Activated naive CD8-positive, alpha-beta T cell treated with anti-CD3 and anti-CD28 coated beads, Interleukin-2, amount 10 ng/mL, durations not matched to agents 7 days and 5 days (primary cell): ENCODE results near the gene ARL5C. TPM values are rescaled to one million over a fixed set of nuclear protein-coding genes. Genes with fewer than 3 reads are reported as not detected.
A peak's percentile ranks its signal among the peaks of the same experiment; 100 is the strongest.

Experiments
- ATAC-seq: fragments of 150-1000 bp; cut with Tn5 transposase; one replicate; pipeline ENCODE4 v1.10.0; 2021; ENCODE audit warnings: low read depth, moderate library complexity
- POLR2A ChIA-PET: fragments of 350-600 bp; sonication (Branson Sonifier 250); formaldehyde crosslinking; loops from one replicate; lab custom pipeline; 2021; ENCODE audit warnings: antibody characterized with exemption; lab: Charles Lee
- DNase-seq: peaks from one replicate; pipeline ENCODE4 v3.0.0; 2021
- H3K27ac Mint-ChIP-seq: one replicate; pipeline ENCODE4 v1.8.0; 2022; ENCODE audit warnings: mild to moderate bottlenecking, mixed read lengths
- H3K27me3 Mint-ChIP-seq: one replicate; pipeline ENCODE4 v1.8.0; 2022; ENCODE audit warnings: mild to moderate bottlenecking, moderate library complexity, mixed read lengths
- H3K36me3 Mint-ChIP-seq: one replicate; pipeline ENCODE4 v1.8.0; 2021; ENCODE audit warnings: mild to moderate bottlenecking, mixed read lengths
- H3K4me1 Mint-ChIP-seq: one replicate; pipeline ENCODE4 v1.8.0; 2021; ENCODE audit warnings: mixed read lengths
- H3K4me3 Mint-ChIP-seq: one replicate; pipeline ENCODE4 v1.8.0; 2022; ENCODE audit warnings: mild to moderate bottlenecking, moderate library complexity, mixed read lengths
- H3K9me3 Mint-ChIP-seq: one replicate; pipeline ENCODE4 v1.8.0; 2021; ENCODE audit warnings: mixed read lengths
- total RNA-seq, 2 experiments: library from RNA; stranded (reverse); gene quantifications; one replicate each; pipeline ENCODE4 v1.2.3, GENCODE V29; 2021

ARL5C gene, protein sequence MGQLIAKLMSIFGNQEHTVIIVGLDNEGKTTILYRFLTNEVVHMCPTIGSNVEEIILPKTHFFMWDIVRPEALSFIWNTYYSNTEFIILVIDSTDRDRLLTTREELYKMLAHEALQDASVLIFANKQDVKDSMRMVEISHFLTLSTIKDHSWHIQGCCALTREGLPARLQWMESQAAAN
- total RNA-seq = under 1 TPM in 1 of 2 experiments, not detected in 1; 0.11 TPM

GRCh38 chr17:39165841-39166349 is at the start of gene ARL5C:
Gene ARL5C, minus strand, starts transcription at chr17:39166161. Its CDS starts 401 bp downstream, at chr17:39165760.
- Mint-ChIP-seq H3K9me3 (peaks cover 3% of the 10 kb centered on the region), H3K27ac (peak within 1 kb of the TSS; percentile 52), H3K36me3 (no peaks in the 10 kb centered on the region), H3K4me1 (peaks cover 32% of the 10 kb centered on the region), H3K27me3 (peaks cover 38% of the 10 kb centered on the region), H3K4me3 (peak within 1 kb of the TSS; percentile 89)
- ATAC-seq = no peak
- DNase-seq = no peak
- POLR2A ChIA-PET = interaction anchor here (1.0 to 3.2 kb wide), 5 partner anchors 9 to 71 kb away, joined by 3 to 26 read pairs (median 8); partner anchors contain the start of genes PLXDC1 and RPL19

DNA sequence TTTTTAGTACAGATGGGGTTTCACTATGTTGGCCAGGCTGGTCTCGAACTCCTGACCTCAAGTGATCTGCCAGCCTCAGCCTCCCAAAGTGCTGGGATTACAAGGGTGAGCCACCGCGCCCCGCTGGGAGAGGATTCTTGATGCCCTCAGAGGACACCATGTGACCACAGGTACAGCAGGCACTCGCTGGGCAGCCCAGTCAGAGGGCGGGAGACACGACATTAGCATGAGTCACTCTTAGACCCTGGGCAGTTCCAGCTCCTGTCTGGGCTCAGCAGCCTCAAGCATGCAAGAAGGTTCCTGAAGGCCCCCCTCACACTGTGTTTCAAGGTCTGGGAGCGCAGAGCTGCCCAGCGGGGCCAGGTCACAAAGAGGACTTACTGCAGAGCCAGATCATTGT is 47.9 kb upstream of the ARL5C start:
- no peak for ATAC-seq
- no peak for DNase-seq
- H3K27me3 Mint-ChIP-seq = peaks cover 34% of the 10 kb centered on the region
- H3K36me3 Mint-ChIP-seq = no peaks in the 10 kb centered on the region
- POLR2A ChIA-PET = no interaction called here
- H3K4me1 Mint-ChIP-seq = peaks cover 5% of the 10 kb centered on the region
- no peak overlapping the region for H3K4me3 Mint-ChIP-seq
- H3K27ac Mint-ChIP-seq = peak overlapping the region; percentile 16
- H3K9me3 Mint-ChIP-seq = no peaks in the 10 kb centered on the region

GRCh38 chr17:39212841-39213480 is 47.0 kb upstream of the ARL5C start:
- Mint-ChIP-seq H3K27ac (no peak overlapping the region), H3K36me3 (no peaks in the 10 kb centered on the region), H3K4me1 (peaks cover 5% of the 10 kb centered on the region), H3K9me3 (no peaks in the 10 kb centered on the region), H3K27me3 (peaks cover 27% of the 10 kb centered on the region), H3K4me3 (no peak overlapping the region)
- no peak for DNase-seq
- POLR2A ChIA-PET = no interaction called here
- no peak for ATAC-seq

DNA sequence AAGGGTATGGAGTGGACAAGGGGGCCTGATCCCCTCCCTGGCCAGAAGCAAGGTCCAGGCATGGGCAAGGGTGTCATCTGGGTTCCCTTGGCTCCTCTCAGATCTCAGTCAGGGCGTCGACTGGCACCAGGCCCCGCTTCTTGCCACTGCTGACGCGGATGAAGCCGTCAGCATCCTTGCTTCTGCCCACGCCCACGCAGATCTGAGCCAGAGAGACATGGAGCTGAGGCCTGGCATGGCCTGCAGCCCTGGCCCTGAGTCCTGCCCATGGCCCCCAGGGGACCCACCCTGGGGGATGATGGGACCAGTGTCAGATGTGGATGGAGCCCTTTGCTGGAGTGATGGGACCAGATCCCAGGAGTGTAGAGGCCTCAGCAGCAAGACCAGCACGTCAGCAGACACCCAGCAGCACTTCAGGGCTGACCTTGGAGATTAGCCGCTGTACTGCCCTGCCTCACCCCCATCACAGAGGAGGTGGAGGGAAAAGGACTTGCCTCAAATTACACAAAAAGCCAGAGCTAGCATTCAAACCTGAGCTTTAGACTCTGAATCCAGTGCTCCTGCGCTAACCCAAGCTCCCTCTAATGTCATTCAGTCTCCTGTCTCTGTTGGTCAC is 46.3 kb upstream of the ARL5C start:
- H3K36me3 Mint-ChIP-seq = no peaks in the 10 kb centered on the region
- ATAC-seq = no peak
- no peak overlapping the region for H3K4me3 Mint-ChIP-seq
- H3K4me1 Mint-ChIP-seq = peaks cover 5% of the 10 kb centered on the region
- peaks cover 23% of the 10 kb centered on the region for H3K27me3 Mint-ChIP-seq
- H3K9me3 Mint-ChIP-seq = no peaks in the 10 kb centered on the region
- POLR2A ChIA-PET = no interaction called here
- H3K27ac Mint-ChIP-seq = no peak overlapping the region
- DNase-seq = no peak

GRCh38 chr17:39210093-39210434 is 44.1 kb upstream of the ARL5C start:
- peak overlapping the region; percentile 52 for H3K4me3 Mint-ChIP-seq
- peaks cover 3% of the 10 kb centered on the region for H3K27me3 Mint-ChIP-seq
- POLR2A ChIA-PET = interaction anchor here (0.7 to 2.3 kb wide), 5 partner anchors 10 to 252 kb away, joined by 3 to 14 read pairs (median 5); partner anchors contain the start of genes CDK12, MED1 and RPL19
- no peaks in the 10 kb centered on the region for H3K36me3 Mint-ChIP-seq
- ATAC-seq (no peak), DNase-seq (no peak)
- H3K9me3 Mint-ChIP-seq = no peaks in the 10 kb centered on the region
- H3K27ac Mint-ChIP-seq = peak overlapping the region; percentile 58
- peaks cover 10% of the 10 kb centered on the region for H3K4me1 Mint-ChIP-seq

DNA sequence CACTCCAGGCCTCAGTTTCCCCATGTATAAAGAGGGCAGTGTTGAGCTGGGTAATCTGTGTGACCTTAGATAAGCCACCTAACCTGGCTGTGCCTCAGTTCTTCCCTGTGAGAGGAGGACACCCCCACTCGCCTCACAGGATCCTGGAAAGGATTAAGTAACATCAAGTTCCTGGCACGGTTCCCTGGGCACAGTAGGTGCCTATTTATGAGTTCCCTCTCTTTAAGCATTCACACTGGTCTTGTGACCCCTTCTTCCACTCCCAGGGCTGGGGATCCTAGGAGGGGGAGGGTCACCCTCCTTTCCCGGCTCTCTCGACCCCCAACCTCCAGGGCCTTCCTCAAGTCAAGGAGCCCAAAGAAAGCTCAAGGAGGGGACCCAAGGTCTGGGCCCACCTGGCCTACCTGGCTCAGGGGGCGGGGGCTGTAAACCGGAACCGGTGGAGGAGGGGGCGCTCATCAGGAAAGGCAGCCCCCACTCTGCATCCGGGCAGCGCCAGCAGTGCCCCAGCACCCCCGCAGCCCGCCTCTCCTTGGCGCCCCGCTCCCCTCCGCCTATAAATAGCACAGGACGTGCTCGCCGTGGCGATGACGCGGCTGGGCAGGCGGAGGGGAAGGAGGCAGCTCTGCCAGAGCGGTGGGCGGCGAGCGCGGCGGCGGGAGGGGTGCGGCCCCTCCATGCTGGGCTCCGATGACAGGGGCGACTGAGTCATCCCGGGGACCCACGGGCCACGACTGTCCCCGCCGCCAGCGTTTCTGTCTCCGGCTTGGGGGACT is 43.5 kb upstream of the ARL5C start:
- H3K4me3 Mint-ChIP-seq = peak overlapping the region; percentile 52
- peaks cover 3% of the 10 kb centered on the region for H3K27me3 Mint-ChIP-seq
- H3K4me1 Mint-ChIP-seq = peaks cover 10% of the 10 kb centered on the region
- POLR2A ChIA-PET = interaction anchor here (0.6 to 2.3 kb wide), 8 partner anchors 10 to 252 kb away, joined by 3 to 14 read pairs (median 4); partner anchors contain the start of genes CDK12, MED1 and RPL19
- DNase-seq (peak; percentile 79), ATAC-seq (peak; percentile 71)
- peak overlapping the region; percentile 63 for H3K27ac Mint-ChIP-seq
- H3K36me3 Mint-ChIP-seq = peaks cover 5% of the 10 kb centered on the region
- no peaks in the 10 kb centered on the region for H3K9me3 Mint-ChIP-seq

DNA sequence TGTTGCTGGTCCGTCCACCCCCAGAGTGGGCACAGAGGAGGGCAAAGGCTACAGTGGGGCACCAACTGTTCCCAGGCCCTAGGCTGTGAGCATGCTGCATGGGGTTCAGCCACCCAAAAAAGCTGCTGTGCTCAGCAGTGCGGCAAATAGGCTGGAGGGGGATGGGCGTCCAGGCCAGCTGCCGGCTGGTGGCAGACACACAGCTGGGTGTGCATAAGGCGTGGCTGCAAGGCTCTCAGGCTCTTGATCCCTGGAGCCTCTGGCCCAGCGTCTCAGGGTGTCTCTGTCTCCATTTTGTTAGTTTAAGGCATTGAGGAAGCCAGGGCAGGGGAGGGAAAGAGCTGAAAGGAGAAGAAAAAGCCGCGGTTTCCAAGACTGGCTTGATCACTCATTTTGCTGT is 42.9 kb upstream of the ARL5C start:
- Mint-ChIP-seq H3K4me3 (peak overlapping the region; percentile 52), H3K36me3 (peaks cover 9% of the 10 kb centered on the region), H3K27me3 (peaks cover 3% of the 10 kb centered on the region), H3K27ac (peak overlapping the region; percentile 6), H3K9me3 (no peaks in the 10 kb centered on the region), H3K4me1 (peaks cover 10% of the 10 kb centered on the region)
- no peak for DNase-seq
- no peak for ATAC-seq
- POLR2A ChIA-PET = interaction anchor here (0.6 to 2.3 kb wide), 9 partner anchors 9 to 253 kb away, joined by 3 to 14 read pairs (median 5); partner anchors contain the start of genes CDK12 and RPL19

GRCh38 chr17:39208136-39208535 is 42.2 kb upstream of the ARL5C start:
- no peaks in the 10 kb centered on the region for H3K9me3 Mint-ChIP-seq
- H3K27me3 Mint-ChIP-seq = peaks cover 3% of the 10 kb centered on the region
- ATAC-seq (peak; percentile 12), DNase-seq (no peak)
- H3K36me3 Mint-ChIP-seq = peaks cover 12% of the 10 kb centered on the region
- H3K27ac Mint-ChIP-seq = no peak overlapping the region
- H3K4me1 Mint-ChIP-seq = peaks cover 14% of the 10 kb centered on the region
- H3K4me3 Mint-ChIP-seq = no peak overlapping the region
- POLR2A ChIA-PET = interaction anchor here (0.6 to 2.3 kb wide), 5 partner anchors 8 to 105 kb away, joined by 3 to 14 read pairs (median 5); partner anchors contain the start of gene RPL19

- Mint-ChIP-seq H3K4me3 (no peak overlapping the region), H3K27me3 (peaks cover under 1% of the 10 kb centered on the region), H3K9me3 (no peaks in the 10 kb centered on the region), H3K4me1 (peaks cover 31% of the 10 kb centered on the region), H3K27ac (no peak overlapping the region), H3K36me3 (peaks cover 34% of the 10 kb centered on the region)
- ATAC-seq (no peak), DNase-seq (no peak)
- POLR2A ChIA-PET = no interaction called here
These were observed 39.2 kb upstream of the ARL5C start for GRCh38 chr17:39205112-39205526.

GRCh38 chr17:39204245-39204644 is 38.3 kb upstream of the ARL5C start:
- H3K4me3 Mint-ChIP-seq = no peak overlapping the region
- POLR2A ChIA-PET = interaction anchor here (0.8 to 1.0 kb wide), 2 partner anchors 34 to 40 kb away, joined by 3 to 4 read pairs; no protein-coding TSS in a partner anchor
- no peaks in the 10 kb centered on the region for H3K27me3 Mint-ChIP-seq
- DNase-seq (no peak), ATAC-seq (no peak)
- peaks cover 34% of the 10 kb centered on the region for H3K36me3 Mint-ChIP-seq
- peak overlapping the region; percentile 32 for H3K27ac Mint-ChIP-seq
- peaks cover 33% of the 10 kb centered on the region for H3K4me1 Mint-ChIP-seq
- no peaks in the 10 kb centered on the region for H3K9me3 Mint-ChIP-seq

DNA sequence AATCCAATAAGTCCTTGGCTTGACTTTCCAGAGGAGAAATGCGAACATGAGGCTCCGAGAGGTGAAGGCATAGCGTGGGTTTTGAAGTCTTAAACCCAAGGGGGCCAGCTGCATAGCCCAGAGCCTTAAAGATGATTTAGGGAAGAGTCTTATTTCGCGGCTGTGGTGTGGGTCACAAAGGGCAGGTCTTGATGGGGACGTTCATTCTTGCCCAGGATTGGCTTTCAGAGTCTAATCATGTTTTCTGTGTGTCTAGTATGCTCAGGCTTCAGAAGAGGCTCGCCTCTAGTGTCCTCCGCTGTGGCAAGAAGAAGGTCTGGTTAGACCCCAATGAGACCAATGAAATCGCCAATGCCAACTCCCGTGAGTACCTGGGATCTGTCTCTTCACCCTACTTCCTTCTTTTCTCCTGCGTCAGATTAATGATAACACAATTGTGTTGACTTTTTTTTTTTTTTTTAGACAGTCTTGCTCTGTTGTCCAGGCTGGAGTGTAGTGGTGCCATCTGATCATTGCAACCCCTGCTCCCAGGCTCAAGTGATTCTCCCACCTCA is 35.1 kb upstream of the ARL5C start:
- peaks cover 34% of the 10 kb centered on the region for H3K36me3 Mint-ChIP-seq
- H3K27ac Mint-ChIP-seq = peak overlapping the region; percentile 97
- POLR2A ChIA-PET = interaction anchor here (0.7 to 1.6 kb wide), 2 partner anchors 30 to 364 kb away, joined by 3 to 4 read pairs; no protein-coding TSS in a partner anchor
- peaks cover 43% of the 10 kb centered on the region for H3K4me1 Mint-ChIP-seq
- H3K27me3 Mint-ChIP-seq = no peaks in the 10 kb centered on the region
- no peaks in the 10 kb centered on the region for H3K9me3 Mint-ChIP-seq
- H3K4me3 Mint-ChIP-seq = peak overlapping the region; percentile 95
- DNase-seq (no peak), ATAC-seq (no peak)
